HK-2 (cell line): ENCODE results near the gene ING3.

Experiments used
- DNase-seq: peaks from one replicate; pipeline ENCODE4 v3.0.0-alpha.2; 2018; ENCODE audit not compliant: unreplicated experiment

ING3 gene

GRCh38 chr7:120988591-120989256 lies 38.1 kb downstream of the ING3 start, which contains the start of gene CPED1:
CPED1 (plus strand) TSS chr7:120988711; CDS start chr7:120989622, 911 bp downstream.
- peak; percentile 64 for DNase-seq

- DNase-seq, result no peak
Observed at GRCh38 chr7:120989257-120990220, 39.0 kb downstream of the ING3 start.

DNA sequence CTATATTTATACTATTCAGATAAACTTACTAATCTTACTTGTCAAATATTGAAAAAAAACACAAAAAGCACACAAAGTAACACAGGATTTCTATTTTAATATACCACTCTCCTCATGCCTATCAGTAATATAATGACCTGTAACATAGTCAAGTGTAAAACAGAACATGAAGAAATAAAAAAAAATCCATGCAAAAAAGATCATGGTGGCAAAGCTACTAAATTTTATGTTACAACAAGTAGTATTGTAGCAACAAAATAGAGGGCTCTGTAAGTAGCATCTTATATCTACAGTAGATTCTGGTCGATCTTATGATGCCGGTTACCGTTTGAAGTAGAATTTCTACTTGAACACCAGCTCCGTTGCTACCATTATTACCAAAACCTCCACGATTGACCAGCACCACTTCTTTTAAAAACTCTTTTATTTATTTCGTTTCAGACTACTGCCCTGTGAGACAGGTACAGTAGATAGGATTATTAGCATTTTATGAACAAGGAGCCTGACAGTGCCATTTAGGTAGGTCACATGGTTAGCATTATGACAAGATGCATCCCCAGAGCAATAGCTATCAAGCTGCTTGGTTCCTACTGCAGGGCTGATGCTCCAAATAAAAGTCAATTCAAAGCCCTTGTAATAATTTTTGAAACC lies 40.0 kb downstream of the ING3 start:
- DNase-seq, result no peak

DNA sequence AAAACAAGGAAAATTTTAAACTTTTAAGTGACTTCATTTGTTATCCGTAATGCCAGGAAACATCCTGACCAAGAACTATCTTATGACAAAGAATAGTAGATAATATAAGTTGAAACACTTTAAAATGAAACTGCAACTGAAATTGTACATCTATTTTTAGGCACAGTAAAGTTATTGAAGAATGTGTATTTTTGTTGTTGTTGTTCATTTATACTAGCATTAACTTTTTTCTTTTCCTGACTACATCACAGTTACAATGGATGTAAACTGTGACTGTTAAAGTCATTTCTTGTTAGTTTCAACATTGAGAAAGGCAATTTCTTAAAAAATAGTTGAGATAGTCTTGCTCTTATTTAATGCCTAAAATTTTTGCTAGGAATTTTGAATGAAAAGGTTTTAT lies 40.6 kb downstream of the ING3 start:
- no peak for DNase-seq

DNA sequence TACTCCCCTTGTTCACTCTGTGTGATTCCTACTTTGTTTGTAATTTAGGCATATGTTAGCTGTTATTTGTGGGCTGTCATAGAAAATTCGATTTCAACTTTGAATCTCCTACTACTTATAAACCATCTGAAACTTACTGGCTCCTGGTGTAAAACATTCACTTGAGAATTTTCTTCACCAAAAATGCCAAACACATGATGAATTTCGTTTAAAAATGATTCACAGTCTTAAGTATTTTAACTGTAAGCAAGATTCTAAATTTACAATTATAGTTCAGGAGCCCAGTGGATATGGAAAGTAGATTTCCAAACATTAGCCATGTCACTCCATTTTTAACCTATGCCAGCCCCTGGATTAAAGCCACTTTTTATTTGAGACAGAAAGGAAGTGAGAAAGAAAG lies 41.0 kb downstream of the ING3 start:
- no peak for DNase-seq

DNA sequence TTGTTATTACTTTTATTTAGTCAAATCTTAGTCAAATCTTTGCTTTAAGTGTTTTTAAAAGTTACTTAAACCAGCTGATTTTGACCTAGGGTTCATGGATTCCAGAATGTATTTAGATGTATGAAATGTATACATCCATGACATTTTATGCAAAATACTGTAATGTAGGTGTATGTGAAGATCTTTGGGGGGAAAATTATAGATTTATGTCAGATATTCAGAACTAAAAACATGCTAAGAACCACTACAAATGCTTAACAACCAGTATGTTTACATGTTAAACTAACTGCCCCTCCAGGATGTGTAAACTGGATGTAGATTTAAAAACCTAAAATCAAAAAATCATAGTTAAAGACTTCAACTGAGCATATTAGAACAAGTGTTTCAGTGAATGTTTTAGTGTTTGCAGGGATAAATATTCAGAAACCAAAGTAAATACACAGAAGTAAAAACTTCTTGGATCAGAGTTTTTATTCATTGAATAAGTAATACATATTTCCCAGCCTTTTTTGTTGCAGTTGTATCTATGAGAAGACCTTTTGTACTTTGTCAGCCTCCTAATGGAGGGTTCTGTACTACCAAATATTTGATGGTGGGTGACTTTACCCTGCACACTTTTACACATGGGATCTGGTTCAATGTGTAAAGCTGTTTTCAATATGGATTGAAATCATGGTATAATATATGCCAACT lies 41.8 kb downstream of the ING3 start:
- DNase-seq, result no peak

DNA sequence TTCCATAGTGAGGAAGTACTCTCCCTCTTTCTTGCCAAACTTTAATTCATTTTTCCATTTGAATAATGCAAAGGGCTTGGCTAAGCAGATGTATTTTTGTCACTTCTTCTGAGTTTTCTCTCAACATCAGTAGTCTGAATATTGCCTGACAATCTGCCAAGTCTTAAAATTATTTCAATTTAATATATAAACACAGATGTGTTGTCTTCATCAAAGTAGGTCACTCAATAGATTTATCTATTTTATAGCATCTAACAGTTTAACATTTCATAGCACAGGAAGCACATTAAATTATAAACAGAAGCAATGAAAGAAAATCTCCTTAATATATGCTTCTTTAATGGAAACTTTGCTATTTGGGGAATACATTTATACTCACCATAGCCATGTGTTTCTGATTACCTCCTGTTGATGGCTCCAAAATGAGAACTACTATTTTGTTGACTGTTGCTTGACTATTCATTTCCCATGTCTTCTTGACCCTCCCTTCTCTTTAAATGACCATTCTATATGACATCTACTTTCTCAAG lies 42.5 kb downstream of the ING3 start:
- DNase-seq, result no peak

DNA sequence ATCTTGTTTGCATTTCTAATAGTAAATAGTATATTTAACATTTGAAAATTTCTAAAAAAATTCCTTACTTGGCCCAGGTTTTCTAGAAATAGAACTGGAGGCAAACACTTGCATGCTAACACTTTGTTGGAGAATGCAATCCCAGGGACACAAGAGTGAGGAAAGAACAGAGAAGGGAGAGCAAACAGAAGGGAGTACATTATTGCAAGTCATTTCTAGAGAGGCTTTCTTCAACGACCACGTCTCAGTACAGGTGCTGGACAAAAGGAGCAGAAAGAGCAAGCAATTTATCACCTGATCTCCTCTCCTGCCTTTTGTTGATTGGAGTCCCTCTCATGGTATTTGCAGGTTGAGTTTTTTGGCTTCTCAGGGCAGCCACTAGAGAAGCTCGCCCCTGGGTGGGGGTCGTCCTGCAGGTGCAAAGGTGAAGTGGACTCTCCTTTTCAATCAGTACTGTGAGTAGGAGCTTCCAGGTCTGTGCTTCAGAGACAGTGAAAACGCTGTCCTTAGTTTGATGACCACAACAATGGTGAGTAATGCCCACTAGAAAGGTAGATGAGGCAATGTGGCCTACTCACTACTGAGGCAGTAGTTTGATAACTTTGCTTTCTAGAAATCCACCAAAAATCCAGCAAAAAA lies 43.1 kb downstream of the ING3 start:
- no peak for DNase-seq

- no peak for DNase-seq
Observed at GRCh38 chr7:120994512-120995410, 44.2 kb downstream of the ING3 start.

DNA sequence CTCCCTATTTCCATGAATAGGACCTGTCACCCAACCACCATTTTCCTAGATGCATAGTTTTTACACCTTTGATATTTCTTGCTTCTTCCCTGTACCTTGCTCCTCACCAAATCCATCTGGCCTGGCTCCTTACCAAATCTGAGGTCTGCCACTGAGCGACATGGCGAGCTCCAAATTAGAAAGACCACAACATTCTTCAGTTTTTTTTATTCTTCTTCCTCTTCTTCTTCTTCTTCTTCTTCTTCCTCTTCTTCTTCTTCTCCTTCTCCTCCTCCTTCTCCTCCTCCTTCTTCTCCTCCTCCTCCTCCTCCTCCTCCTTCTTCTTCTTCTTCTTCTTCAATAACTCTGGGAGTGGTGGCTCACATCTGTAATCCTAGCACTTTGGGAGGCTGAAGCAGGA lies 45.1 kb downstream of the ING3 start:
- no peak for DNase-seq

- no peak for DNase-seq
Observed at GRCh38 chr7:120996333-120996987, 45.9 kb downstream of the ING3 start.

- DNase-seq, result no peak
Observed at GRCh38 chr7:120996988-120997345, 46.4 kb downstream of the ING3 start.

GRCh38 chr7:120997882-120998474 lies 47.4 kb downstream of the ING3 start:
- DNase-seq, result no peak

- no peak for DNase-seq
Observed at GRCh38 chr7:120998520-120998919, 47.9 kb downstream of the ING3 start.

GRCh38 chr7:120998996-120999565 lies 48.5 kb downstream of the ING3 start:
- DNase-seq, result no peak

DNA sequence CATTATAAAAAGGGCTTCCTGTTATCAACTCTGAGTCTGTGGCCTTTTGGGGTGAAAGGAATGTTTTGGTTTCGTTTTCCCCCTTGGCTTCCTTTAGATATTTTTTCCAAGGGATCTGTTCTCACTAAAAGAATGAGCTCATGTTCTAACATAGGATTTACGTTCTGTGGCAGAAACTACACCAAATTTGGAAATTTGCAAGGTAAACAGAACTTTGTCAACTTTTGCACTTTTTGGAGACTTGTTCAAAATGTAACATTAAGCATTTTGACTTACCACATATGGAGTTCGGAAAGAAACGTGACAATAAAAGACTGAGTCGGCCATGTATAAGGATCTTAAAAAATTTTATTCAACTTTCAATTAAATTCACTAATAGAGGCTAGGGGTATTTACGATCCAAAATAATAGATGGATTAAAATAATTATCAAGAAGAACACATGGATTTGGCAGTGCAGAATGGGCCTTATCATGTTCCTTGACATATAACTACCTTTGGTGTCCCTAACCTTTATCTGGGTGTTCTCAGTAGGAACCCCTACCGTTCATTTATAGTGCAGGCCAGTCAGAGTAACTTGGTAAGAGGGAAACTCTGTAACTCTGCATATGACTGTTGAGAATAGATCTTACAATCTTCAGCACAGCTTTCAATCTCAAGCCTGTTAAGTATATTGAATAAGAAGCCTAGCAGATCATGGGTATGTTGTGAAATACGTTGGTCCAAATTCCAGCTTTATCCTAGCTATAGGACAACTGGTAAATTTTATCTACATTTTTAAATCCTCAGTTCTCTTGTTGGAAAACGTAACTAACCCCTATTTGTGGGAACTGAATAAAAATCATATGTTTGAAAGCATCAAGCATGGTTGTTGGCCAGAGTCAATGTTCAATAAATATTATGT lies 49.8 kb downstream of the ING3 start:
- DNase-seq, result no peak

DNA sequence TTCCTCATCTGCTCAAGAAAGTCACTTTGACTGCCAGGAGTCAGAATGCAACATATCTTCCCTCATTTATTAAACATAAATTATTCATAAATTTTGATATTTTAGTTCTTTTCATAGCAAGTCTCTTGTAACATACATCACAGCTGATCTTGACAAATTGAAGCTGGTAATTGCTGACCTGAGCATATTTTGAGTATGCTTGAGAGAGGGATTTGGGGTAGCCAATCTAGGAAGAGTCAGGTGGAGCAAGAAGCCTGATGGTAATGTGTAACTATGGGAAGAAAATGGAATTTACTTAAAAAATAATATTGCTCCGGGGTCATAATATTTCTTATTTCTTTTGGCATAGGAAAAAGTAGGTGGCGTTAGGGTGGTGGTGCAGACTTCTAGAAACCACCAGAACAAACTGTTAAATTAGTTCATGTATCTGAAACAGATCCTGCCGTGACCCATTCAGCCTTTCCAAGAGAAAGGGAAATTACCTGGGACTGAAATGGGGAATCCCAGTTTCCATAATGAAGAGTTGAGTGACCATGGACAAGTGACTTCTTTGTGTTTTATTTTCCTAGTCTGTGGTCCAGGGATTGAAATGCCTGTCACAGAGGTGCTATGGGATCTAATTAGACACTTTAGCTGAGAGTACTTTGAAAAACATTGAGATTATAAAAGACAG lies 50.8 kb downstream of the ING3 start:
- DNase-seq, result no peak
